Trophoblast cell (in vitro differentiated cells and primary cell): ENCODE data around the gene RIC3.

Experiments used
- DNase-seq, 2 donors: peaks; one replicate each; pipeline ENCODE4 v3.0.0-alpha.2; 2016
- H2AFZ ChIP-seq: 2 replicates; pipeline ENCODE4 v1.6.1; 2013; ENCODE audit warnings: low read length, moderate library complexity, mild to moderate bottlenecking; ENCODE audit not compliant: insufficient read depth, poor library complexity
- H2AK5ac ChIP-seq: 2 replicates; pipeline ENCODE4 v1.6.1; 2013; ENCODE audit warnings: mild to moderate bottlenecking, low read length
- H2BK120ac ChIP-seq: 2 replicates; pipeline ENCODE4 v1.6.1; 2013; ENCODE audit warnings: low read length, mild to moderate bottlenecking, moderate library complexity; ENCODE audit not compliant: insufficient read depth, poor library complexity
- H2BK12ac ChIP-seq: 2 replicates; pipeline ENCODE4 v1.6.1; 2013; ENCODE audit warnings: mild to moderate bottlenecking, low read length, moderate library complexity
- H2BK5ac ChIP-seq: 2 replicates; pipeline ENCODE4 v1.6.1; 2013; ENCODE audit warnings: low read length, low read depth, moderate library complexity, mild to moderate bottlenecking; ENCODE audit not compliant: poor library complexity
- H3K14ac ChIP-seq: 2 replicates; pipeline ENCODE4 v1.6.1; 2013; ENCODE audit warnings: mild to moderate bottlenecking, low read length
- H3K18ac ChIP-seq: 2 replicates; pipeline ENCODE4 v1.6.1; 2013; ENCODE audit warnings: mild to moderate bottlenecking, low read length
- H3K23ac ChIP-seq: 2 replicates; pipeline ENCODE4 v1.6.1; 2013; ENCODE audit warnings: low read length
- H3K27ac ChIP-seq: 2 replicates; pipeline ENCODE4 v1.5.1; 2013; ENCODE audit warnings: low read depth, mild to moderate bottlenecking, inconsistent platforms, low read length, moderate library complexity
- H3K27me3 ChIP-seq: 2 replicates; pipeline ENCODE4 v1.6.1; 2013; ENCODE audit warnings: inconsistent platforms, mild to moderate bottlenecking, low read length, moderate library complexity; ENCODE audit not compliant: insufficient read depth
- H3K36me3 ChIP-seq, 2 experiments: 1 replicate in 1 of 2; 2 replicates in 1 of 2; pipeline ENCODE4 v1.6.1; 2013; ENCODE audit warnings: low read length in 2 of 2, mild to moderate bottlenecking in 2 of 2, moderate library complexity in 1 of 2; ENCODE audit not compliant: insufficient read depth in 2 of 2, control insufficient read depth in 1 of 2
- H3K4ac ChIP-seq: 2 replicates; pipeline ENCODE4 v1.6.1; 2013; ENCODE audit warnings: low read depth, mild to moderate bottlenecking, low read length, moderate library complexity
- H3K4me1 ChIP-seq, 2 experiments: 1 replicate in 1 of 2; 2 replicates in 1 of 2; pipeline ENCODE4 v1.6.1; 2013; ENCODE audit warnings: low read length in 2 of 2, mild to moderate bottlenecking in 2 of 2, moderate library complexity in 1 of 2; ENCODE audit not compliant: insufficient read depth in 2 of 2, control insufficient read depth in 1 of 2
- H3K4me2 ChIP-seq: 2 replicates; pipeline ENCODE4 v1.6.1; 2013; ENCODE audit warnings: inconsistent platforms, mild to moderate bottlenecking, low read length, moderate library complexity
- H3K4me3 ChIP-seq: 2 replicates; pipeline ENCODE4 v1.5.1; 2013; ENCODE audit warnings: mild to moderate bottlenecking, low read depth, low read length, inconsistent platforms
- H3K79me1 ChIP-seq: one replicate; pipeline ENCODE4 v1.6.1; 2013; ENCODE audit warnings: low read length
- H3K79me2 ChIP-seq: 2 replicates; pipeline ENCODE4 v1.6.1; 2013; ENCODE audit warnings: low read length, mild to moderate bottlenecking; ENCODE audit not compliant: control insufficient read depth, insufficient read depth, poor library complexity
- H3K9ac ChIP-seq: 2 replicates; pipeline ENCODE4 v1.6.1; 2013; ENCODE audit warnings: mild to moderate bottlenecking, low read length
- H3K9me3 ChIP-seq: 2 replicates; pipeline ENCODE4 v1.6.1; 2013; ENCODE audit warnings: low read depth, mild to moderate bottlenecking, control low read depth, inconsistent platforms, low read length; ENCODE audit not compliant: insufficient read depth
- H4K12ac ChIP-seq: 2 replicates; pipeline ENCODE4 v1.6.1; 2013; ENCODE audit warnings: low read depth, mild to moderate bottlenecking, low read length, moderate library complexity
- H4K8ac ChIP-seq: 2 replicates; pipeline ENCODE4 v1.6.1; 2013; ENCODE audit warnings: low read depth, mild to moderate bottlenecking, low read length, moderate library complexity
- H4K91ac ChIP-seq: one replicate; pipeline ENCODE4 v1.6.1; 2013; ENCODE audit warnings: low read depth, mild to moderate bottlenecking, low read length, moderate library complexity
- WGBS: extraction: QIAGEN DNeasy Blood & Tissue Kit; methylation state at CpG from one replicate; pipeline ENCODE4 v1.1.7; 2013; ENCODE audit warnings: missing lambda C conversion rate; ENCODE audit not compliant: insufficient read length, insufficient coverage; ENCODE audit errors: extremely low coverage; 5-methylcytosine and 5-hydroxymethylcytosine counted together

The RIC3 gene

GRCh38 chr11:8097468-8097867 lies 71.4 kb downstream of the RIC3 start:
- Histone ChIP-seq H3K4me3 (no peak overlapping the region), H3K9ac (no peak overlapping the region), H3K79me1 (no peaks in the 10 kb centered on the region), H2AFZ (no peak overlapping the region), H2BK5ac (no peak overlapping the region), H3K18ac (no peak overlapping the region), H2AK5ac (no peak overlapping the region), H4K8ac (no peak overlapping the region), H4K91ac (no peak overlapping the region), H3K79me2 (no peaks in the 10 kb centered on the region), H3K4me1 (no peaks in the 10 kb centered on the region), H3K4me2 (no peak overlapping the region), H4K12ac (no peak overlapping the region), H3K27ac (no peak overlapping the region), H3K4ac (no peak overlapping the region), H3K36me3 (peaks cover 23 to 44% of the 10 kb centered on the region in 2 experiments), H2BK120ac (no peak overlapping the region), H3K14ac (no peak overlapping the region), H3K27me3 (no peaks in the 10 kb centered on the region), H2BK12ac (no peak overlapping the region), H3K9me3 (no peaks in the 10 kb centered on the region), H3K23ac (no peak overlapping the region)
- no CpG with 5 or more reads among the region's 9 CpGs for WGBS
- no peak for DNase-seq

DNA sequence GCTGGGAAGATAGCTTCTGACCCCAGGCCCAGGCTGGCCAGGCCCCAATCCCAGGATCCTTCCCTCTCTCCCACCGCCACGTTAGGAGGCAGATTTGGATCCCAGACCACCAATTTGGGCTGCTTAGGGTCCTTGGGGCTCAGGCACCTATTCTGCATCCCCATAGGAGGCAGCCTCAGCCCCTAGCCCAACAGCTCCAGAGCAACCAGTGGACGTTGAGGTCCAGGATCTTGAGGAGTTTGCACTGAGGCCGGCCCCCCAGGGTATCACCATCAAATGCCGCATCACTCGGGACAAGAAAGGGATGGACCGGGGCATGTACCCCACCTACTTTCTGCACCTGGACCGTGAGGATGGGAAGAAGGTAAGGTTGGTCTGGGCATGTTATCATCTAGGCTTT lies 71.8 kb downstream of the RIC3 start:
- no peak overlapping the region for H3K18ac ChIP-seq
- no peak overlapping the region for H2BK5ac ChIP-seq
- no peaks in the 10 kb centered on the region for H3K79me2 ChIP-seq
- no peaks in the 10 kb centered on the region for H3K9me3 ChIP-seq
- H3K36me3 ChIP-seq = peaks cover 23 to 44% of the 10 kb centered on the region in 2 experiments
- DNase-seq = no peak
- WGBS = no CpG with 5 or more reads among the region's 8 CpGs
- no peaks in the 10 kb centered on the region for H3K79me1 ChIP-seq
- no peak overlapping the region for H2BK12ac ChIP-seq
- no peak overlapping the region for H2AFZ ChIP-seq
- H4K8ac ChIP-seq = no peak overlapping the region
- H4K91ac ChIP-seq = no peak overlapping the region
- no peak overlapping the region for H3K27ac ChIP-seq
- no peaks in the 10 kb centered on the region for H3K27me3 ChIP-seq
- no peak overlapping the region for H3K23ac ChIP-seq
- H3K14ac ChIP-seq = no peak overlapping the region
- no peak overlapping the region for H3K4me3 ChIP-seq
- H3K4me2 ChIP-seq = no peak overlapping the region
- H4K12ac ChIP-seq = no peak overlapping the region
- H3K4me1 ChIP-seq = no peaks in the 10 kb centered on the region
- H3K9ac ChIP-seq = no peak overlapping the region
- no peak overlapping the region for H2BK120ac ChIP-seq
- no peak overlapping the region for H2AK5ac ChIP-seq
- no peak overlapping the region for H3K4ac ChIP-seq

DNA sequence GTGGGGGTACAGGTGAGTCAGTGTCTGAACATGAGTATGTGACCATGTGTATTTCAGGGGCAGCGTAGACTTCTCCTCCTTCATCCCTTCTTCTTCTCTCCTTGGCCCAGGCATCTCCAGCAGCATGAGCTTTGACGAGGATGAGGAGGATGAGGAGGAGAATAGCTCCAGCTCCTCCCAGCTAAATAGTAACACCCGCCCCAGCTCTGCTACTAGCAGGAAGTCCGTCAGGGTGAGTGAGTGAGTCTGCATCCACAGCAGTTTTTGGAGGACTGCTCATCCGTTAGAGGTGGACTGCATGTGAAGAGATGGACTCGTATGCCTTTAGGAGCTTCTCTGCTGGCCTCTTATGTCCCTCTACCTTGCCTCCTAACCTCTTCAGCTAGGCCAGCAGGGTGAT lies 72.2 kb downstream of the RIC3 start:
- WGBS = no CpG with 5 or more reads among the region's 6 CpGs
- Histone ChIP-seq H3K36me3 (peaks cover 21 to 40% of the 10 kb centered on the region in 2 experiments), H3K9ac (no peak overlapping the region)

DNA sequence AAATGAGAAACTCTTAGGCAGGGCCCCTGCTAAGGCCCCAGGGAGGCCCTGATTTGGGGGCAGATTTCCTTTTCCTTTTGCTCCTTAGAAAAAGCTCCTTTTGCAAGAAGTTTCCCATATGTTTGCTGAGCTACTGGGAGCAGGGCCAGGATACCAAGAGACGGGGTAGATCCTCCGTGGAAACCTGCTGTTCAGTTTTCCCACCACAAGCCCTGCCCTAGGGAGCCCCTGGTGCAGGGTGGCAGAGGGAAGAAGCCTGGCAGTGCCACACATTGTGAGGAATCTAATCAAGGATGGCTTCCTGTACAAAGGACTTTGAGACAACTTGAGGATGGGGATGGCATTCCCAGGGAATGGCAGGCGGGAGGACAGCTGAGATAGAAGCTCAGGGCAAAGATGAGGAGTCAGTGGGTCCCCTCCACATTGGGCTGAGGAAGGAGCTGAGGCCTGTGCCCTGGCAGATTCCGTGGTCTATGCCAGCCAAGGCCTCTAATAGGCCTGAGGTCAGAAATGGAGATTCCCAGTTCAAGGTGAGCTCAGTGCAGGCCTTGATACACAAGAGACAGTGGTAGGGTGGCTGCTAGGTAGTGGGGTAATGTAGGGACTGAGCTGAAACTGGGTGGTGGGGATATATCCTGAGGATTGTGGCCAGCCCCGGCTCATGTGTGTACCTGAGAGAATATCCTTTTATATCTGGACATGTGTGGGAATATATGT lies 72.9 kb downstream of the RIC3 start:
- H2BK12ac ChIP-seq = no peak overlapping the region
- H2BK5ac ChIP-seq = no peak overlapping the region
- H3K4ac ChIP-seq = no peak overlapping the region
- no peak overlapping the region for H3K14ac ChIP-seq
- no peaks in the 10 kb centered on the region for H3K4me1 ChIP-seq
- no peak overlapping the region for H2AFZ ChIP-seq
- WGBS = no CpG with 5 or more reads among the region's 5 CpGs
- no peak overlapping the region for H4K91ac ChIP-seq
- no peak overlapping the region for H3K4me2 ChIP-seq
- H4K12ac ChIP-seq = no peak overlapping the region
- no peak overlapping the region for H2BK120ac ChIP-seq
- no peak overlapping the region for H3K9ac ChIP-seq
- H3K79me2 ChIP-seq = no peaks in the 10 kb centered on the region
- H3K18ac ChIP-seq = no peak overlapping the region
- DNase-seq = no peak
- H2AK5ac ChIP-seq = no peak overlapping the region
- H3K27me3 ChIP-seq = no peaks in the 10 kb centered on the region
- no peak overlapping the region for H3K23ac ChIP-seq
- H3K4me3 ChIP-seq = no peak overlapping the region
- no peak overlapping the region for H4K8ac ChIP-seq
- no peak overlapping the region for H3K27ac ChIP-seq
- no peaks in the 10 kb centered on the region for H3K9me3 ChIP-seq
- no peaks in the 10 kb centered on the region for H3K79me1 ChIP-seq
- H3K36me3 ChIP-seq = peaks cover 17 to 39% of the 10 kb centered on the region in 2 experiments

More for the DNA sequence above, 72.2 kb downstream of the RIC3 start:
- Histone ChIP-seq H4K91ac (no peak overlapping the region), H2BK120ac (no peak overlapping the region), H3K4ac (no peak overlapping the region), H3K27ac (no peak overlapping the region), H3K79me1 (no peaks in the 10 kb centered on the region), H3K4me2 (no peak overlapping the region), H4K8ac (no peak overlapping the region), H3K4me3 (no peak overlapping the region), H4K12ac (no peak overlapping the region), H3K79me2 (no peaks in the 10 kb centered on the region), H3K4me1 (no peaks in the 10 kb centered on the region), H2AFZ (no peak overlapping the region), H3K23ac (no peak overlapping the region), H2AK5ac (no peak overlapping the region), H3K14ac (no peak overlapping the region), H3K18ac (no peak overlapping the region), H3K27me3 (no peaks in the 10 kb centered on the region), H2BK5ac (no peak overlapping the region), H3K9me3 (no peaks in the 10 kb centered on the region), H2BK12ac (no peak overlapping the region)
- no peak for DNase-seq
